ENCODE measurements around the gene ADAMTS2. TPM values are rescaled to one million over a fixed set of nuclear protein-coding genes. Genes with fewer than 3 reads are reported as not detected.

The ADAMTS2 gene
- total RNA-seq, 1 experiment from 2014 or later: not detected

DNA sequence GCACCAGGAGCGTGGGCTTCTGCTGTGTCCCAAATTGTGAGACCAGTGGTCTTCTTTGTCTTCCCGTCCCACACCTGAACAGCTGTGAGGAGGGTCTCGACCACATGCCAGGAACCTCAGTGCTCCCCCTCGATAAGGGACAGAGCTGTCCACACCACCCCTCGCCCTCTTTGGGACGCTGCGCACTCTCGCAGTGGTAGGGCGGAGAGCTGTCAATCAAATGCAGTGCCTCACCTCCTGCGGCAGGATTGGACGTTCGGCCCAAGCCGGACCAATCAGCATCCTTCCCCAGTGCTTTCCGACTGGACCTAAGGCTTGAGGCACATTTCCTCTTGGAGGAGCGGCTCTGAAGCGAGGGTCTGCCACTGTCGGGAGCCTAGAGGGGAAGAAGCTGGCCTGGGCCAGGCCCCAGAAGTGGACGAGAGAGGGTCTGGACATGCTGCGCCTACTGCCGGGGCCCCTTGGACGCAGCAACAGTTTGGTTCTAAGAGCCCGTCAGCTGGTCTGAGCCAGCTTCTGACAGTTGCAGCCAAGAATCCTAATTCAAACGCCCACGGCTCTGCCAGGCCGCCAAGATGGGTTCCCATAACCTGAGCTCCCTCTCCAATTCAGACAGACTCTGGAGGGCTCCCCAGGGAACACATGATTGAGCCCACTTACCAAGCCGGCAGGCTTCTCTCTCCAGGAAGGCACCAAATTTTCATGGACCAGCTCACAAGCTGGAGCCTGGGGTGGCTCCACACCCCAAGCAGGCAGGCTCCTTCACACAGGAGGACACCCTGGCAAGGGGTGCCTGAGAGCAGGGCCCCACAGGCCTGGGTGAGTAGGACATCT, 28.1 kb upstream of the ADAMTS2 start:
- DNase-seq (ENCODE audit: extremely low read depth, low read depth): no peak

GRCh38 chr5:179371681-179372680, 26.7 kb upstream of the ADAMTS2 start:
- no peak for DNase-seq (ENCODE audit: extremely low read depth, low read depth)

DNA sequence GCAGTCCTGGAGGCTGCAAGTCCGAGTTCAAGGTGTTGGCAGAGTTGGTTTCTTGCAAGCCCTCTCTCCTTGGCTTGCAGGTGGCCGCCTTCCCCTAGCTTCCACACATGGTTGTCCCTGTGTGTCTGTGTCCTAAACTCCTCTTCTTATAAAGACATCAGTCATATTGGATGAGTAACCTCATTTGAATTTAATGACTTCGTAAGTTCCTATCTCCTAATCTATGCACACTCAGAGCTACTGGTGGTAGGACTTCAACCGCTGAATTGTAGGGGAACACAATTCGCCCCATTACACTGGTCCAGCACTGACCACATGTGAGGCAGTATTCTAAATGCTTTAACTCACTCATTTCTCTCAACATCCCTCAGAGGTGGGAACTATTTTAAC, 25.9 kb upstream of the ADAMTS2 start:
- no peak for DNase-seq (ENCODE audit: extremely low read depth, low read depth)

- DNase-seq (ENCODE audit: extremely low read depth, low read depth): no peak
Measured at GRCh38 chr5:179370490-179371120, 25.3 kb upstream of the ADAMTS2 start.

GRCh38 chr5:179369530-179369884, 24.2 kb upstream of the ADAMTS2 start:
- no peak for DNase-seq (ENCODE audit: extremely low read depth, low read depth)

DNA sequence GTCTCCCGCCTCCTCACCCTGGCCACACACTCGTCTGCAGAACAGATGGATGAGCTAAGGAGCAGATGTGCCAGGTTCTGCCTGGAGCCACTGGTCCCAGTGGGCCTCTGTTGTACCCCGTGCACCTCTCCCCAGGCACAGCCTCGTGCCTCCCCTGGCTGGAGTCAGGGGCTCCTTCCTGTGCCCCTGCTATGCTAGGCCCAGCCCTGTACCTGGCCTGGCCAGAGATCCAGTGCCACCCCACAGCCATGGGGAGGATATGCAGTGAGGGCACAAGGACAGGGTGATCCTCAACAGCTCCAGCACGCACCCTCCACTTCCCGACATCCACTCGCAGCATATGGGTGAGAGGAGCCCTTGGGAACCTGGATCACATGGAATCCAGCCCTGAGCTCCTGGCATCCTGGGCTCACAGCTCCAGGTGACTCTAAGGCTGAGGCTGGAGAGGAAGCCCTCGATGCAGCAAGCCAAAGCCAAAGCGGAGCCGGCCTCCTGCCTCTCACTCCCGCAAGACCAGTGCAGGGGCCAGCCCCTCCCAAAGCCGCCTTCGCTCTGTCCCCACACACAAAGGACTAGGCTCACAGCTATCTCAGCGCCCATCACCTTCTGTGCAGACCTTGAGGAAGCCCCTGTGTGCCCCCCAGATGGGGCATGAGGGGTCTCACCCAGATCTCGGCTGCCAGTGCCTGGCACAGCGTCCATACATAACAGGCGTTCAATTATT, 23.7 kb upstream of the ADAMTS2 start:
- DNase-seq (ENCODE audit: extremely low read depth, low read depth): no peak

DNA sequence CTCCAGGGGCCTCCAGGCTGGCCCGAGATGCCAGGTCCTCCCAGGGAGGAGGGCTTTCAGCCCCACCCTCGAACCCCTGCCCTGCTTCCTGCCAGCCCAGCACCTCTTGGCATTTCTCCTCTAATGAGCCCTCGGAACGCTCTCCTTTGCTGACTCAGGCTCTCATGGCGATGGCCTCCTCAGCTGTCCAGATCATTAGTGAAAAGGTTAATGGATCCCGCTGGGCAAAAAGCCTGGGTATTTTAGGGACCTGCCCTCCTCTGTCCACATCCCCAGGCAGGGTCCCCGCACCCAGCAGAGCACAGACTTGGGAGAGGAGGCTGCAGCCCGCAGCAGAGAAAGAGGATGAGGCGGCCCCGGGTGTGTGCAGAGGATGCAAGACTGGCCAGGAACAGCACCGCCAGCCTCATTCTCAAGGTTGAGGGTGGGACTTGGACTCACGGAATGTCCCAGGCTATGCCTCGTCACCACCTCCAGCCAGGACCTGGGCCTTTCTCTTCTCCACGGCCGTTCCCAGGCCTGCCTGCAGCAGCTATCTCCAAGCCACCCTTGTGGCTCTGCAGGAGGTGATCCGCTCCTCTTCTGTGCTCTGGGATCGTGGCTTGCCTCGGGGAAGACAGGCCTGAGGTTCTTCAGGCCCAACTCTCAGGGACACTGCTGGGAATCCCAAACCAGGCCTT, 23.0 kb upstream of the ADAMTS2 start:
- no peak for DNase-seq (ENCODE audit: extremely low read depth, low read depth)

DNA sequence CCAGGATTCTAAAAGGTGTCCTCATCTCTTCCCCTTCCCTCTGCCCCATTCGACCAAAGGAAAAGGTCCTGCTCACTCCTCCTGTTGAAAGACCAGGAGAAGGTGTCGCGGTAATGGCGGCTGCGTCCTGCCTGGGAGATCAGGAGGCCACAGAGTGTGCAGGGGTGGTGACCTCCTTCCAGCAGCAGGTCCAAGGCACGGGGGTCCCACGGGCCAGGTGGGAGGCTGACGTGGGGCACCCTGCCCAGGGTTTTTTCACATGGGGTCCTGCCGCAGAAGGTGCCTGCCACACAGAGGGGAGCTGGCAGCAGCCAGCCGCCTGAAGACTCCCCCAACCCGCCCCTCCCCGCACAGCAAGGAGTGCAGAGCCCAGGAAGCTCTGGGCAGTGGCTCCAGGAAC, 22.2 kb upstream of the ADAMTS2 start:
- DNase-seq (ENCODE audit: extremely low read depth, low read depth): no peak

DNA sequence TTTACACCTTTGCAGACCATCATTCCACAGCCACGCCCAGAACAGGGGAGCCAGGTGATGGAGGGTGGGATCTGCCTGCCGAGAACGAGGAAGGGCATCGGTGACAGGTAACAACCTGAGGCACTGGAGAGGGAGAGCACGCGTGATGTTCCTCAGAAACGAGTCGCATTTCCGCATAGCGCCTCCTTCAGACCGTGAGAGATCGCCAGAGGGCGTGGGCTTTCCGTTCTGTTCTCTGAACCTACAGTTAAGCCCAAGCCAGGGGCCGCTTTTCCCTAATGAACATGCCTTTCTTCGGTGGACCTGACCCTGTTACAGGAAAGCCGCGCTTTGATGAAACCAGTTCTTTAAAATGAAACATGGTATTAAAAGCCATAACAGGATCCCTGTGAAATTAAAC, 17.1 kb upstream of the ADAMTS2 start:
- DNase-seq (ENCODE audit: extremely low read depth, low read depth): no peak

- DNase-seq (ENCODE audit: extremely low read depth, low read depth): no peak
Measured at GRCh38 chr5:179361037-179361603, 15.9 kb upstream of the ADAMTS2 start.

DNA sequence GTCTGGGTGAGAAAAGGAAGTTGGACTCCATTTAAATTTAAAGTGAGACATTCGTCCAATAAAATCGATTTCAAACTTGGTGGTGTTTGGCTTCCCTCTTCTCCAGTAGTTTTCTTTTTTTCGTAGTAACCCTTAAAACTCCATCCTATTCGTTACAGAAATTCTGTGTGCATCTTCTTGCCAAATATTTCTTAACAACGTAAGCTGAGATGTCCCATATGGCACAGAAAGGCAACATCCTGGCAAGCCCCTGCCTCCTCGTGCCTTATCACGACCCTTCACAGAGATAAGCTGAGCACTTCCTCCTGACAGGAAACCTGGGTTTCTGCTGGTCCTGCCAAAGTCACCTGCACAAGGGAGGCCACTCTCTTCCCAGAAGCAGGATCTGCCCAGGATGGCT, 11.8 kb upstream of the ADAMTS2 start:
- DNase-seq (ENCODE audit: extremely low read depth, low read depth): no peak

GRCh38 chr5:179355976-179356974, 11.0 kb upstream of the ADAMTS2 start:
- no peak for DNase-seq (ENCODE audit: extremely low read depth, low read depth)

GRCh38 chr5:179354305-179354882, 9.1 kb upstream of the ADAMTS2 start:
- no peak for DNase-seq (ENCODE audit: extremely low read depth, low read depth)

GRCh38 chr5:179348843-179349242, 3.6 kb upstream of the ADAMTS2 start:
- no peak for DNase-seq (ENCODE audit: extremely low read depth, low read depth)

DNA sequence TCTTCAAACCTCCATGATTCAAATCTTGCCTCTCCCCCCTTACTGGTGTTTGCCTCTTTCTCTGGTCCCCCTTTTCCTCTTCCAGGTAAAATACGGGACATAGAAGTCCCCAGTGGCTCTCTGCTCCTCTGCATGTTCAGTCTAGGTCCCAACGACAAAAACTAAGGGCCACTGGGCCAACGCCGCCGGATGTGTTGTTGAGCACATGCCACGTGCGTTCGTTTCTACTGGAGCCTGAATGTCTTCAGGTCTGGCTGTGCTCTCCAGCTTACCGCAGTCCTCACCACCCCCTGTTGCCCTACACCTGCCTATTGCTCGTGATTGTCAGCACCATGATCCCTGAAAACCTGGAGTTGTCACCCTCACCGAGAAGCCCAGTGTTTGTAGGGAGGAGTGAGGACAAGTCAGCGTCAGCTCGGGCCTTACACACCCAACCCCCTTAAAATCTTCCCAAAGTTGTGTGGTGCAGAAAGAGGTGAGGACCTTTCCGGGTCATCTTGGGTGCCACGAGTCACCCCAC, 2.8 kb upstream of the ADAMTS2 start:
- no peak for DNase-seq (ENCODE audit: extremely low read depth, low read depth)

- no peak for DNase-seq (ENCODE audit: extremely low read depth, low read depth)
Measured at GRCh38 chr5:179347581-179347980, 2.3 kb upstream of the ADAMTS2 start.

DNA sequence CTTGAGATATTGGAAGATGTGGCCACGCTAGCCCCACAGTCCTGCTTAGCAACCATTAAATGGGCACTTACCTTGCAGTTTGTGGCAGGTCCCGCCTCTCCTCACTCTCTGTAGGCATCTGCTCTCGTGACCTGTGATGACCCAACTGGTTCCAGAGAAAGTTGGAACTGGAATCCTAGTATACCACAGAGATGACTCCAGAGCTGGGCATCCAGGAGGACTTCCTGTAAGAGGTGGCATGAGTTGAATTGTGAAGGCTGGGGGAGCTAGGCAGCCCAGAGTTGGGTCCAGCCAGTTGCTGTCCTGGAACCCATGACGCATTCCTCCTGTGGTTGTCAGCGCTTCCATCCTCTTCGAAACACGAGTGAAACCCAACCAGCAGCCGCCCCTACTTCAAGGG, 1.6 kb upstream of the ADAMTS2 start:
- no peak for DNase-seq (ENCODE audit: extremely low read depth, low read depth)

- DNase-seq (ENCODE audit: extremely low read depth, low read depth): no peak
Measured at GRCh38 chr5:179346401-179346800, 1.1 kb upstream of the ADAMTS2 start.

Measured in NCI-H460 (cell line).